Stimulated activated CD4-positive, alpha-beta T cell treated with anti-CD3 and anti-CD28 coated beads, Interleukin-2, amount 100 ng/mL, for 24 hours (primary cell): ENCODE results near the gene NACAD.
"Not testable (repeated sequence)": the region's sequence is repeated elsewhere in the genome, so short reads cannot be mapped to it uniquely, and the experiment has no call there.

Source experiments
- DNase-seq, 2 donors: peaks; one replicate each; pipeline ENCODE4 v3.0.0-alpha.2; 2020

Gene NACAD

GRCh38 chr7:45088821-45089340 is at the start of gene NACAD:
Gene NACAD, minus strand, starts transcription at chr7:45088969. Its CDS starts 75 bp downstream, at chr7:45088894.
- no peak for DNase-seq

- peak; percentile 64 to 72 for DNase-seq
Observed at GRCh38 chr7:45136106-45137060, 47.6 kb upstream of the NACAD start.

GRCh38 chr7:45133877-45134276 is 45.1 kb upstream of the NACAD start:
- no peak for DNase-seq

- no peak for DNase-seq
Observed at GRCh38 chr7:45133352-45133751, 44.6 kb upstream of the NACAD start.

GRCh38 chr7:45132708-45133320 is 44.0 kb upstream of the NACAD start:
- no peak for DNase-seq

- no peak for DNase-seq
Observed at GRCh38 chr7:45131891-45132290, 43.1 kb upstream of the NACAD start.

- DNase-seq, result no peak
Observed at GRCh38 chr7:45130910-45131309, 42.1 kb upstream of the NACAD start.

- DNase-seq, result no peak
Observed at GRCh38 chr7:45129906-45130305, 41.1 kb upstream of the NACAD start.

- DNase-seq, result no peak
Observed at GRCh38 chr7:45129181-45129800, 40.5 kb upstream of the NACAD start.

- DNase-seq, result no peak
Observed at GRCh38 chr7:45126920-45127319, 38.2 kb upstream of the NACAD start.

GRCh38 chr7:45126201-45126600 is 37.4 kb upstream of the NACAD start:
- no peak for DNase-seq

- no peak for DNase-seq
Observed at GRCh38 chr7:45125193-45125904, 36.6 kb upstream of the NACAD start.

- DNase-seq, result no peak
Observed at GRCh38 chr7:45123913-45124710, 35.3 kb upstream of the NACAD start.

- no peak for DNase-seq
Observed at GRCh38 chr7:45122975-45123860, 34.4 kb upstream of the NACAD start.

GRCh38 chr7:45119550-45119949 is 30.8 kb upstream of the NACAD start:
- DNase-seq, result no peak

GRCh38 chr7:45118889-45119331 is 30.1 kb upstream of the NACAD start:
- DNase-seq, result no peak

- DNase-seq, result no peak
Observed at GRCh38 chr7:45118292-45118691, 29.5 kb upstream of the NACAD start.

GRCh38 chr7:45117582-45117981 is 28.8 kb upstream of the NACAD start:
- DNase-seq, result no peak

GRCh38 chr7:45116048-45116447 is 27.3 kb upstream of the NACAD start:
- no peak for DNase-seq

GRCh38 chr7:45114926-45115325 is 26.2 kb upstream of the NACAD start:
- no peak for DNase-seq

GRCh38 chr7:45114257-45114656 is 25.5 kb upstream of the NACAD start:
- DNase-seq, result not testable (repeated sequence)
